ENCODE results near the gene SOX10. TPM values are rescaled to one million over a fixed set of nuclear protein-coding genes. Genes with fewer than 3 reads are reported as not detected.

SOX10 gene
- total and polyA plus RNA-seq, 9 of the 15 experiments (the other 6 are each of a cell fraction or from before 2014, with no cell fraction given): not detected

DNA sequence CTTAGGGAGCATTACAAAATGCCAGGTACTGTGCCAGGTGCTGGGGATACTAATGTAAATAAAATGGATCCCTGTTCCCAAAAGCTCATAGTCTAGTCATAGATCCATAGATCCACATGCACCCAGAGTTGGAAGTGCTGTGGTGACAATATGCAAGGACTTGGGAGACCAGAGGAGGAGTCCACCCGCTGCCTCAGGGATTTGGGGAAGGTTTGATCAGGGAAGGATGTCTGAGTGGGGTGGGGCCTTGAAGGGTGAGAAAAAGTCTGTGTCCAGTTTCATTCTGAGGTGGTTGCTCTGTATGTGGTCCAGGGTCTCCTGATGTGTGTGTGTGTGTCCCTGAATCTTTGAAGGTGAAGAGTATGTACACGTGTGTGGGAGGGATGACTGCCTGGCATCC lies 9.2 kb downstream of the SOX10 start:
- TF ChIP-seq ZNF347 (CRISPR knock-in tag; IDR thresholded peaks at IDR 0.05; ENCODE audit: low read depth): no peak
- TF ChIP-seq, protein P1, sequence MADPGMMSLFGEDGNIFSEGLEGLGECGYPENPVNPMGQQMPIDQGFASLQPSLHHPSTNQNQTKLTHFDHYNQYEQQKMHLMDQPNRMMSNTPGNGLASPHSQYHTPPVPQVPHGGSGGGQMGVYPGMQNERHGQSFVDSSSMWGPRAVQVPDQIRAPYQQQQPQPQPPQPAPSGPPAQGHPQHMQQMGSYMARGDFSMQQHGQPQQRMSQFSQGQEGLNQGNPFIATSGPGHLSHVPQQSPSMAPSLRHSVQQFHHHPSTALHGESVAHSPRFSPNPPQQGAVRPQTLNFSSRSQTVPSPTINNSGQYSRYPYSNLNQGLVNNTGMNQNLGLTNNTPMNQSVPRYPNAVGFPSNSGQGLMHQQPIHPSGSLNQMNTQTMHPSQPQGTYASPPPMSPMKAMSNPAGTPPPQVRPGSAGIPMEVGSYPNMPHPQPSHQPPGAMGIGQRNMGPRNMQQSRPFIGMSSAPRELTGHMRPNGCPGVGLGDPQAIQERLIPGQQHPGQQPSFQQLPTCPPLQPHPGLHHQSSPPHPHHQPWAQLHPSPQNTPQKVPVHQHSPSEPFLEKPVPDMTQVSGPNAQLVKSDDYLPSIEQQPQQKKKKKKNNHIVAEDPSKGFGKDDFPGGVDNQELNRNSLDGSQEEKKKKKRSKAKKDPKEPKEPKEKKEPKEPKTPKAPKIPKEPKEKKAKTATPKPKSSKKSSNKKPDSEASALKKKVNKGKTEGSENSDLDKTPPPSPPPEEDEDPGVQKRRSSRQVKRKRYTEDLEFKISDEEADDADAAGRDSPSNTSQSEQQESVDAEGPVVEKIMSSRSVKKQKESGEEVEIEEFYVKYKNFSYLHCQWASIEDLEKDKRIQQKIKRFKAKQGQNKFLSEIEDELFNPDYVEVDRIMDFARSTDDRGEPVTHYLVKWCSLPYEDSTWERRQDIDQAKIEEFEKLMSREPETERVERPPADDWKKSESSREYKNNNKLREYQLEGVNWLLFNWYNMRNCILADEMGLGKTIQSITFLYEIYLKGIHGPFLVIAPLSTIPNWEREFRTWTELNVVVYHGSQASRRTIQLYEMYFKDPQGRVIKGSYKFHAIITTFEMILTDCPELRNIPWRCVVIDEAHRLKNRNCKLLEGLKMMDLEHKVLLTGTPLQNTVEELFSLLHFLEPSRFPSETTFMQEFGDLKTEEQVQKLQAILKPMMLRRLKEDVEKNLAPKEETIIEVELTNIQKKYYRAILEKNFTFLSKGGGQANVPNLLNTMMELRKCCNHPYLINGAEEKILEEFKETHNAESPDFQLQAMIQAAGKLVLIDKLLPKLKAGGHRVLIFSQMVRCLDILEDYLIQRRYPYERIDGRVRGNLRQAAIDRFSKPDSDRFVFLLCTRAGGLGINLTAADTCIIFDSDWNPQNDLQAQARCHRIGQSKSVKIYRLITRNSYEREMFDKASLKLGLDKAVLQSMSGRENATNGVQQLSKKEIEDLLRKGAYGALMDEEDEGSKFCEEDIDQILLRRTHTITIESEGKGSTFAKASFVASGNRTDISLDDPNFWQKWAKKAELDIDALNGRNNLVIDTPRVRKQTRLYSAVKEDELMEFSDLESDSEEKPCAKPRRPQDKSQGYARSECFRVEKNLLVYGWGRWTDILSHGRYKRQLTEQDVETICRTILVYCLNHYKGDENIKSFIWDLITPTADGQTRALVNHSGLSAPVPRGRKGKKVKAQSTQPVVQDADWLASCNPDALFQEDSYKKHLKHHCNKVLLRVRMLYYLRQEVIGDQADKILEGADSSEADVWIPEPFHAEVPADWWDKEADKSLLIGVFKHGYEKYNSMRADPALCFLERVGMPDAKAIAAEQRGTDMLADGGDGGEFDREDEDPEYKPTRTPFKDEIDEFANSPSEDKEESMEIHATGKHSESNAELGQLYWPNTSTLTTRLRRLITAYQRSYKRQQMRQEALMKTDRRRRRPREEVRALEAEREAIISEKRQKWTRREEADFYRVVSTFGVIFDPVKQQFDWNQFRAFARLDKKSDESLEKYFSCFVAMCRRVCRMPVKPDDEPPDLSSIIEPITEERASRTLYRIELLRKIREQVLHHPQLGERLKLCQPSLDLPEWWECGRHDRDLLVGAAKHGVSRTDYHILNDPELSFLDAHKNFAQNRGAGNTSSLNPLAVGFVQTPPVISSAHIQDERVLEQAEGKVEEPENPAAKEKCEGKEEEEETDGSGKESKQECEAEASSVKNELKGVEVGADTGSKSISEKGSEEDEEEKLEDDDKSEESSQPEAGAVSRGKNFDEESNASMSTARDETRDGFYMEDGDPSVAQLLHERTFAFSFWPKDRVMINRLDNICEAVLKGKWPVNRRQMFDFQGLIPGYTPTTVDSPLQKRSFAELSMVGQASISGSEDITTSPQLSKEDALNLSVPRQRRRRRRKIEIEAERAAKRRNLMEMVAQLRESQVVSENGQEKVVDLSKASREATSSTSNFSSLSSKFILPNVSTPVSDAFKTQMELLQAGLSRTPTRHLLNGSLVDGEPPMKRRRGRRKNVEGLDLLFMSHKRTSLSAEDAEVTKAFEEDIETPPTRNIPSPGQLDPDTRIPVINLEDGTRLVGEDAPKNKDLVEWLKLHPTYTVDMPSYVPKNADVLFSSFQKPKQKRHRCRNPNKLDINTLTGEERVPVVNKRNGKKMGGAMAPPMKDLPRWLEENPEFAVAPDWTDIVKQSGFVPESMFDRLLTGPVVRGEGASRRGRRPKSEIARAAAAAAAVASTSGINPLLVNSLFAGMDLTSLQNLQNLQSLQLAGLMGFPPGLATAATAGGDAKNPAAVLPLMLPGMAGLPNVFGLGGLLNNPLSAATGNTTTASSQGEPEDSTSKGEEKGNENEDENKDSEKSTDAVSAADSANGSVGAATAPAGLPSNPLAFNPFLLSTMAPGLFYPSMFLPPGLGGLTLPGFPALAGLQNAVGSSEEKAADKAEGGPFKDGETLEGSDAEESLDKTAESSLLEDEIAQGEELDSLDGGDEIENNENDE (IDR thresholded peaks at IDR 0.05; ENCODE audit: low read depth, low read length): no peak
- TF ChIP-seq GABPB2 (CRISPR knock-in tag; conservative IDR thresholded peaks at IDR 0.05): no peak
- no peak for TF ChIP-seq RFX5 (IDR thresholded peaks at IDR 0.05; ENCODE audit: low read depth, low read length)
- TF ChIP-seq DNMT1 (IDR thresholded peaks at IDR 0.05): no peak
- TF ChIP-seq, protein P2, sequence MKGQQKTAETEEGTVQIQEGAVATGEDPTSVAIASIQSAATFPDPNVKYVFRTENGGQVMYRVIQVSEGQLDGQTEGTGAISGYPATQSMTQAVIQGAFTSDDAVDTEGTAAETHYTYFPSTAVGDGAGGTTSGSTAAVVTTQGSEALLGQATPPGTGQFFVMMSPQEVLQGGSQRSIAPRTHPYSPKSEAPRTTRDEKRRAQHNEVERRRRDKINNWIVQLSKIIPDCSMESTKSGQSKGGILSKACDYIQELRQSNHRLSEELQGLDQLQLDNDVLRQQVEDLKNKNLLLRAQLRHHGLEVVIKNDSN (CRISPR knock-in tag; IDR thresholded peaks at IDR 0.05): no peak
- in situ Hi-C loops (cut with MboI): loop anchor here (10.0 kb wide), 1 partner anchor 430 kb away; no protein-coding TSS in a partner anchor
- no peak overlapping the region for H2AFZ ChIP-seq (ENCODE audit: low read depth, low read length)
- peaks cover 0 to 7% of the 10 kb centered on the region in 2 experiments; a peak in 2 of 5 replicates for H3K4me1 ChIP-seq (replicated peaks in 1 of 2; ENCODE audit: control insufficient read depth in 2 of 2, insufficient read depth in 2 of 2, low read length in 2 of 2)
- 67% methylated on average over 2 of the region's 2 CpGs for whole genome bisulfite sequencing (ENCODE audit: insufficient coverage, low coverage, missing lambda C conversion rate)
- H3K27me3 ChIP-seq (ENCODE audit: control insufficient read depth in 2 of 2, insufficient read depth in 2 of 2, low read length in 2 of 2): no peaks in the 10 kb centered on the region
- H3K27ac ChIP-seq (ENCODE audit: extremely low read depth, low read depth, low read length): no peak overlapping the region
- ChIA-PET CTCF (ENCODE audit: low intra/inter-chr PET ratio) (no interaction called here), POLR2A (interaction anchor here (0.6 kb wide), 1 partner anchor 418 kb away, joined by 3 read pairs; no protein-coding TSS in a partner anchor)
- FAIRE-seq (no peak), ATAC-seq (no peak), DNase-seq (ENCODE audit: extremely low read depth in 1 of 4, low spot score in 3 of 4) (no peak)
- H3K9ac ChIP-seq (ENCODE audit: insufficient read depth in 1 of 2, low read depth in 2 of 2, low read length in 2 of 2): no peak overlapping the region
- H3K4me2 ChIP-seq (ENCODE audit: insufficient read depth, low read length): no peak overlapping the region
- no peaks in the 10 kb centered on the region for H4K20me1 ChIP-seq (replicated peaks; ENCODE audit: control insufficient read depth, insufficient read depth, low read length)
- no peaks in the 10 kb centered on the region for H3K36me3 ChIP-seq (ENCODE audit: control insufficient read depth, insufficient read depth, low read length)
- intact Hi-C loops (cut with micrococcal nuclease): no loop called here
- H3K4me3 ChIP-seq: no peak overlapping the region
- H3K9me1 ChIP-seq (ENCODE audit: control insufficient read depth, insufficient read depth, low read length): no peaks in the 10 kb centered on the region
- H3K79me2 ChIP-seq (ENCODE audit: control insufficient read depth, insufficient read depth, low read length): no peaks in the 10 kb centered on the region
- H3K9me3 ChIP-seq (replicated peaks; ENCODE audit: control insufficient read depth, insufficient read depth, low read depth, low read length): no peaks in the 10 kb centered on the region
- BruUV-seq (replicated peaks): no TSS peak
